GM19467 (cell line): ENCODE results near the gene HK1.
"Not testable (repeated sequence)": the region's sequence is repeated elsewhere in the genome, so short reads cannot be mapped to it uniquely, and the experiment has no call there.

Experiments
- ATAC-seq: cut with Tn5 transposase; IDR thresholded peaks from one replicate; pipeline ENCODE4 v1.9.1; 2021; ENCODE audit warnings: mild to moderate bottlenecking, moderate library complexity; ENCODE audit not compliant: unreplicated experiment

HK1 gene

DNA sequence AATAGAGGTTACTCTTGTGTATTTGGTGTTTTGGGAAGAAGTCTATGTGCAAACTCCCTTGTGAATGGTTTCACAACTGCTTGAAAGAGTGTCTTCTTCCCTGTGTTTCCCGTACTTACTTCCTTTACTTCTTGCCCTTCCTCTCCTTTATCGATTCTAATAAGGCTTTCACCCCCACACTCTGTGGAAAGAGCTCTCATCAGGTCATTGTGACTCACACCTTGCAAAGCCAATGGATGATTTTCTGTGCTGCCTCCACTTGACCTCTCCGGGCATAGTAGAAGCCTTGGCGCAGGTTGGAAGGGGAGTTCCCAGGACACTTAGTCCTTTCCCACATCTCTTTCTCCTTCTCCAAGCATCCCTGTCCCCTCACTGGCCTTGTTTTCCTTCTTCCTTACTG, 166.7 kb downstream of the HK1 start:
- no peak for ATAC-seq

DNA sequence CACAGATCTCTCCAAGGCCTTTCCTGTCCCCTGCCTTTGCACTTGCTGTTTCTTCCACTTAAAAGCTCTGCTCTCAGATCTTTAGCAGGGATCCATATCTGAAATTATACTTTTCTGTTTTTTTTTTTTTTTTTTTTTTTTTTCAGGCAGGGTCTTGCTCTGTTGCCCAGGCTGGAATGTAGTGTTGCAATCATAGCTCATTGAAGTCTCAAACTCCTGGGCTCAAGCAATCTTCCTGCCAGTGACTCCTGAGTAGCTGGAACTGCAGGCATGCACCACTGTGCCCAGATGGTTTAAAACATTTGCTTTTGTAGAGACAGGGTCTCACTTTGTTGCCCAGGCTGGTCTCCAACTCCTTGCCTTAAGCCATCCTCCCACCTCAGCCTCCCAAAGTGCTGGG, 167.9 kb downstream of the HK1 start:
- no peak for ATAC-seq

DNA sequence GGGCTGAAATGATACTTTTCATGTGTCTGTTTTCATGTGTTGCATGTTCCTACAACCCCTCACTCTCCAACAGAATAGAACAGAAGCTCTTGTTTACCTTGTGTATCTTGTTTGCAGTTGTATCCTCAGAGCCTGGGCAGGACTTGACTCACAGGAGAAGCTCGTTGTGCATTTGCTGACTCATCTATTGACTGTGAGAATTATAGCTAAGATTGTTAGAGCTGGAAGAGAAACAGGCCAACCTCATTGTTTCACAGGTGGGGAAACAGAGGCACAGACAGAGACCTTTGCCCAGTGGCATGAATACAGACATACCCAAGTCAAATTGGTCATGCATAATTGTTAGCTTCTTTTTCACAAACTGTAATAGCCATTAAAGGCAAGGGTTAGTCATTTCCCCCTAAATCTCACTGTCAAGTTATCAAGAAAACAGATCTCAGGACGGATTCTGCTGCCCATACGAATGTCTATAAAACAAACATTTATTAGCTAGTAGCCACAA, 168.4 kb downstream of the HK1 start:
- no peak for ATAC-seq

DNA sequence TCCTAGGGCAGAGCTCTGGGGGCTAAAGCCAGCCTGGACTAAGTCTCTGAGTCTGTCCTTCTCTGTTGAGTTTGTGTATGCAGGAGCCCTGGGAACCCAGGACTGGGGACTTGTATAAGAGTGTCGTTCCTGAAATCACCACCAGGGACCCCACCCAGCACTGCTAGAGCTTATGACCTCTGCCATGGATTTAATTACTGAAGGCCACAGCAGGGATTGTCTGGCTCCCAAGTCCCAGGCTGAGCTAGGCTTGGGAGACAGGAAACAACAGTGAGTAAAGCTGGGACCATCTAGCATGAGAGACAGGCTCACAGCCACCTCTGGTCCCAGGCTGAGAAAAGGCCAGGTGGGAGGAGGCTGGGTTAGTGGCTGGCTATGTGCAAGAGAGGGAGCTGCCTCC, 171.5 kb downstream of the HK1 start:
- peak; percentile 52 for ATAC-seq

DNA sequence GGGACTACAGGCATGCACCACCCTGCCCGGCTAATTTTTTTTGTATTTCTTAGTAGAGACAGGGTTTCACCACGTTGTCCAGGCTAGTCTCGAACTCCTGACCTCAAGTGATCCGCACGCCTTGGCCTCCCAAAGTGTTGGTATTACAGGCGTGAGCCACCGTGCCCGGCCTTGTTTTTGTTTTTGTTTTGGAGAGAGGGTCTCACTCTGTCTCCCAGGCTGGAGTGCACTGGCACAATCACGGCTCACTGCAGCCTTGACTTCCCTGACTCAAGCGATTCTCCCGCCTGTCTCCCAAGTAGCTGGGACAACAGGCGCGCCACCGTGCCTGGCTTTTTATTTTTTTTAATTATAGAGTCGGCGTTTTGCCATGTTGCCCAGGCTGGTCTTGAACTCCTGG, 172.1 kb downstream of the HK1 start:
- not testable (repeated sequence) for ATAC-seq

DNA sequence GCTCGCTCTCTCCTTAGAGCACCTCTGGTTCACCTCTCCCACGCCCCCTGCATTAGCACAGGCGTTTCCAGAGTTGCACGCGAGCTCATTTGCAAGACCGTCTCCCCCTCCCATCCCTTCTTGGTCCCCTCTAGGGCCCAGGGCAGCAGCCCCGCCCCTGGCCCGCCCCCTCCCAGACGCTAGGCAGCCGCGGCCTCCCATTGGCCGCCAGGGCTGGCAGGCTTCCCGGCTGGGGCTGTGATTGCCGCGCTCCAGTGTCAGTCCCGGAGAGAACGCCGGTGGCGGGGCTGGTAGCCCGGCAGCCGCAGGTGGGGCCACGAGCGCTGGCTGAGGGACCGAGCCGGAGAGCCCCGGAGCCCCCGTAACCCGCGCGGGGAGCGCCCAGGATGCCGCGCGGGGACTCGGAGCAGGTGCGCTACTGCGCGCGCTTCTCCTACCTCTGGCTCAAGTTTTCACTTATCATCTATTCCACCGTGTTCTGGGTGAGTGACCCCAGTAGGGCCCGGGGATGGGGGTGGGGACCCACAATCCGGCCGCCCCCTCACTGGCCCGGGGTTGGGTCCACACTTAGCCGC, 173.0 kb downstream of the HK1 start, which contains the start of gene TSPAN15:
Gene TSPAN15 (plus strand): TSS at position 257 of the 575 bp plus-strand sequence. CDS start 130 bp downstream, at position 387.
- peak; percentile 91 for ATAC-seq
